Lung (tissue), 12 donors: ENCODE results near the gene RBPMS2. TPM values are rescaled to one million over a fixed set of nuclear protein-coding genes. Genes with fewer than 3 reads are reported as not detected.

Experiments
- ATAC-seq: fragments of 200-7000 bp; cut with Tn5 transposase; one replicate; pipeline ENCODE4 v1.9.1; 2020; ENCODE audit warnings: moderate number of reproducible peaks; ENCODE audit not compliant: insufficient read depth, low FRiP score
- DNase-seq, 3 donors: peaks; one replicate each; pipeline ENCODE4 v3.0.0-alpha.2; 2013 to 2017
- H3K27ac ChIP-seq, 2 donors: one replicate each; pipeline ENCODE4 v1.5.1; 2013; ENCODE audit warnings: mild to moderate bottlenecking in 2 of 2, moderate library complexity in 2 of 2, control low read depth in 1 of 2, inconsistent platforms in 1 of 2, low read depth in 1 of 2, low read length in 1 of 2
- H3K27me3 ChIP-seq, 3 donors: one replicate each; pipeline ENCODE4 v1.5.1; 2013; ENCODE audit warnings: low read length in 2 of 3; ENCODE audit not compliant: control insufficient read depth in 3 of 3, insufficient read depth in 3 of 3
- H3K36me3 ChIP-seq, 4 donors: one replicate each; pipeline ENCODE4 v1.5.1; 2013; ENCODE audit warnings: low read length in 4 of 4, mild to moderate bottlenecking in 1 of 4, moderate library complexity in 1 of 4; ENCODE audit not compliant: control insufficient read depth in 4 of 4, insufficient read depth in 4 of 4
- H3K4me1 ChIP-seq, 5 donors: one replicate each; pipeline ENCODE4 v1.5.1; 2013; ENCODE audit warnings: low read length in 5 of 5, mild to moderate bottlenecking in 2 of 5, moderate library complexity in 1 of 5; ENCODE audit not compliant: control insufficient read depth in 5 of 5, insufficient read depth in 5 of 5
- H3K4me3 ChIP-seq: one replicate; pipeline ENCODE4 v1.5.1; 2013; ENCODE audit warnings: mild to moderate bottlenecking, control low read depth, moderate library complexity
- H3K9ac ChIP-seq, 2 donors: one replicate each; pipeline ENCODE4 v1.5.1; 2013; ENCODE audit warnings: low read length in 2 of 2, control low read depth in 1 of 2; ENCODE audit not compliant: insufficient read depth in 1 of 2
- H3K9me3 ChIP-seq, 4 donors: one replicate each; pipeline ENCODE4 v1.5.1; 2013; ENCODE audit warnings: low read length in 3 of 4, mild to moderate bottlenecking in 1 of 4, moderate library complexity in 1 of 4; ENCODE audit not compliant: control insufficient read depth in 4 of 4, insufficient read depth in 3 of 4
- WGBS, 2 donors: extraction: QIAGEN DNeasy Blood & Tissue Kit; methylation state at CpG; one replicate each; pipeline ENCODE4 v1.1.7; 2013; 5-methylcytosine and 5-hydroxymethylcytosine counted together
- polyA plus RNA-seq, 2 donors: library from polyadenylated mRNA; stranded (reverse); fragments of 200-250 nt; gene quantifications; one replicate each; pipeline ENCODE4 v1.2.1, GENCODE V29; 2013
- total RNA-seq, 2 donors: library from RNA; depleted of rRNA in 1 of 2; stranded (reverse); fragments of >200 nt in 1 of 2; gene quantifications; one replicate each; pipeline ENCODE4 v1.2.1, GENCODE V29; 2014 to 2021
- TF ChIP-seq, protein P1 (sequence below): IDR thresholded peaks from 2 replicates; pipeline ENCODE4 v1.5.1; 2012; ENCODE audit warnings: mild to moderate bottlenecking; ENCODE audit errors: control extremely low read depth, extremely low read depth
- donor health status: control.
- donor health status: control.
- donor health status: Bipolar disorder and iron deficiency.
- donor health status: healthy.
- donor health status: DM: yes; HTN: yes; CAD: no.

RBPMS2 gene
- total and polyA plus RNA-seq, 4 donors: 0.68 to 3.9 (median 2.3) TPM

DNA sequence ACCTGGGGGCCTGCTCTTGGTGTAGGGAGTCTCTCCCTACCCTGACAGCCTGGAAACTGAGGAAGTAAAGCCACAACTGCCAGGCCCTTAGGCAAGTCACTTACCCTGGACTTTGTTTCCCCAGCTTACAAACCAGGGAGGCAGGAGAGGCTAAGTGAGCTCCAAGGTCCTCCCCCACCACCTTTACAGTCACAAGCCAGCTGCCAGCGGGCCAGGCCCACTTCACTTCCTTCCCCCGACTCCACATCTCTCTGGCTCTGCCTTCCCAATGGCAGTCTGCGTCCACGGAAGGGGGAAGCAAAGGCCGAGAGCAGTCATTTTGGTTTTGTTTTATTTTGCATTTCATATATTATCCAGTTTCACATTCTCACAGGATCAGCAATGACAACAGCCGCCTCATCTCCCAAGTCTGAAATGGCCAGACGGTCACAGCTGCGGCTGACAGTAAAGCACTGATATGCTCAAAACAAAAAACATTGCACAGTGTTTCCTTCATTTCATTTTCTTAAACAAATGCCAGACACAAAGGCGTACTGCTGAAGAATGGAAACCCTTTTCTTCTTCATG lies 35.7 kb downstream of the RBPMS2 start:
- ATAC-seq (no peak), DNase-seq (peak; percentile 79 to 87 (median 86))
- peak overlapping the region; percentile 1 to 44 for H3K27ac ChIP-seq
- TF ChIP-seq, protein P1, sequence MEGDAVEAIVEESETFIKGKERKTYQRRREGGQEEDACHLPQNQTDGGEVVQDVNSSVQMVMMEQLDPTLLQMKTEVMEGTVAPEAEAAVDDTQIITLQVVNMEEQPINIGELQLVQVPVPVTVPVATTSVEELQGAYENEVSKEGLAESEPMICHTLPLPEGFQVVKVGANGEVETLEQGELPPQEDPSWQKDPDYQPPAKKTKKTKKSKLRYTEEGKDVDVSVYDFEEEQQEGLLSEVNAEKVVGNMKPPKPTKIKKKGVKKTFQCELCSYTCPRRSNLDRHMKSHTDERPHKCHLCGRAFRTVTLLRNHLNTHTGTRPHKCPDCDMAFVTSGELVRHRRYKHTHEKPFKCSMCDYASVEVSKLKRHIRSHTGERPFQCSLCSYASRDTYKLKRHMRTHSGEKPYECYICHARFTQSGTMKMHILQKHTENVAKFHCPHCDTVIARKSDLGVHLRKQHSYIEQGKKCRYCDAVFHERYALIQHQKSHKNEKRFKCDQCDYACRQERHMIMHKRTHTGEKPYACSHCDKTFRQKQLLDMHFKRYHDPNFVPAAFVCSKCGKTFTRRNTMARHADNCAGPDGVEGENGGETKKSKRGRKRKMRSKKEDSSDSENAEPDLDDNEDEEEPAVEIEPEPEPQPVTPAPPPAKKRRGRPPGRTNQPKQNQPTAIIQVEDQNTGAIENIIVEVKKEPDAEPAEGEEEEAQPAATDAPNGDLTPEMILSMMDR: no peak
- no peaks in the 10 kb centered on the region for H3K27me3 ChIP-seq
- peaks cover 0 to 3% (median 0%) of the 10 kb centered on the region in 4 donors for H3K36me3 ChIP-seq
- H3K9me3 ChIP-seq: no peaks in the 10 kb centered on the region
- WGBS, 2 donors: 49 to 52% methylated on average over 9 of the region's 9 CpGs
- H3K9ac ChIP-seq: peak overlapping the region in 1 of 2 donors; percentile 85
- peaks cover 0 to 31% (median 11%) of the 10 kb centered on the region in 5 donors for H3K4me1 ChIP-seq
- H3K4me3 ChIP-seq: no peak overlapping the region

DNA sequence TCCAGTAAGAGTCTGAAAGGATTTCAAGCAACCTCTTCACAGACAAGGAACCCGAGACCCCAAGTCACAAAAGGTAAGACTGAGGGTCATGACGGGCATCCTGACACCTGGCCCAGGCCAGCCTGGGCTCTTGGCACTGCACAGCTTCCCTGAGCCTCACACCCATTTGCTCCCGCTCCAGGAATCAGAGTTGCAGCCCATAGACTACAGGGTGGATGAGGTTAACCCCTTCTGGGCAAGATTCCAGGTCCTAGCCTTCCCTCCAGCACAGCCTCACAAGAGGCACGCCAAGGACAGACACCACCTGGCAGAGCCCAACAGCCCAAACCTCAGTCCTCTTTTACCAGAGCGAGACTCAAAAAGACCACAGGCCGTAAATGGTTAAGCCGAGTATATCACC lies 36.2 kb downstream of the RBPMS2 start:
- Histone ChIP-seq H3K9me3 (no peaks in the 10 kb centered on the region), H3K27me3 (no peaks in the 10 kb centered on the region), H3K9ac (peak overlapping the region in 1 of 2 donors; percentile 85), H3K4me1 (peaks cover 0 to 31% (median 11%) of the 10 kb centered on the region in 5 donors), H3K4me3 (no peak overlapping the region), H3K36me3 (peaks cover 0 to 3% (median 0%) of the 10 kb centered on the region in 4 donors), H3K27ac (peak overlapping the region; percentile 1 to 44)
- 67 to 87% methylated on average over 7 of the region's 7 CpGs for WGBS, 2 donors
- ATAC-seq: no peak
- peak; percentile 82 to 92 (median 88) for DNase-seq
- TF ChIP-seq, protein P1: no peak

DNA sequence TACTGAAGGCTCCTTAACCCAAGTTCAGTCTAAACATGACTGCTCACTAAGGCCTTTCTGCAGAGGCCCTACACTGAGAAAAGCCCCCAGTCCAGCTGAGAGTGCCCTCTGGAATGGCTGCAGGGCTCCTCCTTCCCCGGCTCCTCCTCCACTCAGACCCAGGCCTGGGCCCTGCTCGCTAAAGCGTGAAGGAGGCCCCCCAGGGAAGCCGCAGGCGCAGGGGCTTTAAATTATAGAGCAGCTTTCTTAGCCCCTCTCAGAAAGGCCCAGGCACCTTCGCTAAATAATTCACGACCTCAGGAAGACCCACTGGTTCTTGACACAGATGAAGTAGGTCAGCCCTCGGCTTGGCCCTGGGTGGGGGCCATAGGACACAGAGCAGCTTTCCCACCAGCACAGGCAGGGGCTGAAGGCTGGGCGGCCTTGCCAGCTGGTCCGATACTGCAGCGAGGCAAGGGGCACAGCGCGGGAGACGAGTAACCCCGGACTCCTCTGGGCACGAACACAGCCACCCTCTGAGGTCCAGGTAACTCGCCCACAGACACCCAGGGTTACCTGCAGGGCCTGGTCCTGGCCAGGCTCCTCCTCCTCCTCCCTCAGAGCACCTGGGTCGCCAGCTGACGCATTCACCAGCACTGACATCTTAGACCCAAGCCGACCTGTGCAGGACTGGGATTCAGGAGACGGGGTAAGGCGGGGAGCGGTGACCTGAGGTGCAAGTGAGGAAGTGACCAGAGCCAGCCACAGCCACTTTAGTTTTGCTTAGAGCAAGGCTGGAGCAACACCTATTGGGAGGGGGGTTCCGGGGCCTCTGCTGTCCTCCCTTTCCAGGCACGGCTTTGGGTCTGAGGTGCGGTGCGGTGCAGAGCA lies 36.9 kb downstream of the RBPMS2 start:
- no peak overlapping the region for H3K27ac ChIP-seq
- no peak for DNase-seq
- H3K4me1 ChIP-seq: peaks cover 0 to 31% (median 11%) of the 10 kb centered on the region in 5 donors

More for the DNA sequence above, 36.9 kb downstream of the RBPMS2 start:
- TF ChIP-seq, protein P1: no peak
- Histone ChIP-seq H3K9me3 (no peaks in the 10 kb centered on the region), H3K4me3 (no peak overlapping the region), H3K36me3 (peaks cover 0 to 3% (median 0%) of the 10 kb centered on the region in 4 donors), H3K27me3 (no peaks in the 10 kb centered on the region), H3K9ac (no peak overlapping the region)
- WGBS, 2 donors: 93 to 95% methylated on average over 27 of the region's 27 CpGs
- no peak for ATAC-seq
